Measurements from ENCODE around the gene TRIM46.
"Not testable (repeated sequence)": the region's sequence is repeated elsewhere in the genome, so short reads cannot be mapped to it uniquely, and the experiment has no call there.

Gene TRIM46

GRCh38 chr1:155162631-155163030, 11.0 kb upstream of the TRIM46 start:
- not testable (repeated sequence) for DNase-seq (ENCODE audit: low spot score); H3K27ac Mint-ChIP-seq; H3K36me3 Mint-ChIP-seq (ENCODE audit: low read depth); H3K4me1 Mint-ChIP-seq (ENCODE audit: low read depth); H3K27me3 Mint-ChIP-seq (ENCODE audit: low read depth); H3K4me3 Mint-ChIP-seq; H3K9me3 Mint-ChIP-seq

DNA sequence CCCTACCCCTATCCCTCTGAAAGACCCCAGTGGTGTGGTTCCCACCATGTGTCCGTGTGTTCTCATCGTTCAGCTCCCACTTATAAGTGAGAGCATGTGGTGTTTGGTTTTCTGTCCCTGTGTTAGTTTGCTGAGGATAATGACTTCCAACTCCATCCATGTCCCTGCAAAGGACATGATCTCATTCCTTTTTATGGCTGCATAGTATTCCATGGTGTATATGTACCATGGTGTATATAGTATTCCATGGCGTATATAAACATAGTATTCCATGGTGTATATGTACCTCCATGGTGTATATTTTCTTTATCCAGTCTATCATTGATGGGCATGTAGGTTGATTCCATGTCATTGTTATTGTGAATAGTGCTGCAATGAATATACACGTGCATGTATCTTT, 9.9 kb upstream of the TRIM46 start:
- peaks cover 11% of the 10 kb centered on the region for H3K4me1 Mint-ChIP-seq (ENCODE audit: low read depth)
- not testable (repeated sequence) for H3K27ac Mint-ChIP-seq; H3K36me3 Mint-ChIP-seq (ENCODE audit: low read depth); H3K27me3 Mint-ChIP-seq (ENCODE audit: low read depth); H3K9me3 Mint-ChIP-seq; DNase-seq (ENCODE audit: low spot score); H3K4me3 Mint-ChIP-seq

- not testable (repeated sequence) for H3K27ac Mint-ChIP-seq; H3K4me3 Mint-ChIP-seq; H3K27me3 Mint-ChIP-seq (ENCODE audit: low read depth); H3K9me3 Mint-ChIP-seq; DNase-seq (ENCODE audit: low spot score)
- H3K36me3 Mint-ChIP-seq (ENCODE audit: low read depth): peaks cover 13% of the 10 kb centered on the region
- H3K4me1 Mint-ChIP-seq (ENCODE audit: low read depth): peaks cover 15% of the 10 kb centered on the region
Observed at GRCh38 chr1:155164625-155165024, 9.0 kb upstream of the TRIM46 start.

- Mint-ChIP-seq H3K4me3 (no peak overlapping the region), H3K9me3 (no peaks in the 10 kb centered on the region), H3K27me3 (ENCODE audit: low read depth) (no peaks in the 10 kb centered on the region), H3K27ac (no peak overlapping the region), H3K4me1 (ENCODE audit: low read depth) (peaks cover 16% of the 10 kb centered on the region), H3K36me3 (ENCODE audit: low read depth) (peaks cover 19% of the 10 kb centered on the region)
- DNase-seq (ENCODE audit: low spot score): no peak
Observed at GRCh38 chr1:155166051-155166470, 7.6 kb upstream of the TRIM46 start.

DNA sequence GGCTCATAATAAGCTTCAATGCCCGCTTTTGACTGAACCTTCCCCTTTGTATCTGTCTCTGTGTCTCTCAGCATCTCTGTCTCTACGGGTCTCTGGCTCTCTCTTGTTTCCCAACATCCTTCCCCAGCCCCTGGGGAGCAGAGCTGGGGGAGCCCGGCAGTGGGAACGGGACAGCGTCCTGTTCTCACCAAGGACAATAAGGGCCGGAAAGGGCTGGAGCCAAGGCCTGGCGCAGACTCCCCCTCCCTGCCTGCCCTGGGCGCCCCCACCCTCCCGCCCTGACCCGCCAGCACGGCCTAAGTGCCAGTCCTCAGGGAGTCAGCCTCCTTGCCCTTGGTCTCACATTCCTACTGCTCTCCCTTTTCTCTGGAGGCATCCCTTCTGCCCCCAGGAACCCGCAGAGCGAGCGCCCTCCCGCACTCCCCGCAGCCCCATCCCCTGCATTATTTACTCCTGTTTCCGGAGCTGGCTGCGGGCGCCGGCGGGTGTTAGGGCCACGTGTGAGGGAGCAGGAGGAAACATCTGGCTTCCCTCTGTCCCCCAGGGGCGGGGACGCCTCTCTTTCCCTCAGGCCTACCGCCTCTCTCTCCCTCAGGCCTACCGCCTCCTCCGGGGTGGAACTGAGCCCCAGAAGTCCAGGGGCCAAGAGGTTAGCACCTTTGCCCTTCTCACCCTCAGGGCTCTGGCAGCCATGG, 7.0 kb upstream of the TRIM46 start:
- Mint-ChIP-seq H3K4me1 (ENCODE audit: low read depth) (peaks cover 21% of the 10 kb centered on the region), H3K27ac (no peak overlapping the region), H3K27me3 (ENCODE audit: low read depth) (no peaks in the 10 kb centered on the region), H3K9me3 (no peaks in the 10 kb centered on the region), H3K4me3 (no peak overlapping the region), H3K36me3 (ENCODE audit: low read depth) (peaks cover 22% of the 10 kb centered on the region)
- DNase-seq (ENCODE audit: low spot score): no peak

- H3K4me1 Mint-ChIP-seq (ENCODE audit: low read depth): peaks cover 28% of the 10 kb centered on the region
Observed at GRCh38 chr1:155167166-155168104, 6.2 kb upstream of the TRIM46 start.

DNA sequence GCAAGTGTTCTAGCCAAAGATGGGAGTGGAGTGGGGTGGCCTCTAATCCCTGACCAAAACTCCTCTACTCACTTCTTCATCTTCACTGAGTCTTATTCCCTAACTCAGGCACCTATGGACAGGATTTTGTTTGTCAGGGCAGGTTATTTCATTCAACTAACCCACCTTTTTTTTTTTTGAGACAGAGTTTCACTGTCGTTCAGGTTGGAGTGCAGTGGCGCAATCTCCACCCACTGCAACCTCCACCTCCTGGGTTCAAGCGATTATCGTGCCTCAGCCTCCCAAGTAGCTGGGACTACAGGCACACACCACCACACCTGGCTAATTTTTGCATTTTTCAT, 5.6 kb upstream of the TRIM46 start:
- DNase-seq (ENCODE audit: low spot score); H3K9me3 Mint-ChIP-seq; H3K27ac Mint-ChIP-seq; H3K27me3 Mint-ChIP-seq (ENCODE audit: low read depth): not testable (repeated sequence)
- Mint-ChIP-seq H3K4me1 (ENCODE audit: low read depth) (peaks cover 30% of the 10 kb centered on the region), H3K36me3 (ENCODE audit: low read depth) (peaks cover 32% of the 10 kb centered on the region), H3K4me3 (peak overlapping the region; percentile 53)

More at GRCh38 chr1:155167166-155168104, 6.2 kb upstream of the TRIM46 start:
- peak; percentile 81 for DNase-seq (ENCODE audit: low spot score)
- Mint-ChIP-seq H3K4me3 (peak overlapping the region; percentile 53), H3K27ac (no peak overlapping the region), H3K36me3 (ENCODE audit: low read depth) (peaks cover 29% of the 10 kb centered on the region), H3K27me3 (ENCODE audit: low read depth) (no peaks in the 10 kb centered on the region), H3K9me3 (no peaks in the 10 kb centered on the region)

GRCh38 chr1:155168456-155169210, 5.0 kb upstream of the TRIM46 start:
- H3K36me3 Mint-ChIP-seq (ENCODE audit: low read depth): peaks cover 35% of the 10 kb centered on the region
- H3K27me3 Mint-ChIP-seq (ENCODE audit: low read depth): no peaks in the 10 kb centered on the region
- DNase-seq (ENCODE audit: low spot score): no peak
- no peaks in the 10 kb centered on the region for H3K9me3 Mint-ChIP-seq
- H3K4me1 Mint-ChIP-seq (ENCODE audit: low read depth): peaks cover 35% of the 10 kb centered on the region
- H3K27ac Mint-ChIP-seq: no peak overlapping the region
- H3K4me3 Mint-ChIP-seq: no peak overlapping the region

DNA sequence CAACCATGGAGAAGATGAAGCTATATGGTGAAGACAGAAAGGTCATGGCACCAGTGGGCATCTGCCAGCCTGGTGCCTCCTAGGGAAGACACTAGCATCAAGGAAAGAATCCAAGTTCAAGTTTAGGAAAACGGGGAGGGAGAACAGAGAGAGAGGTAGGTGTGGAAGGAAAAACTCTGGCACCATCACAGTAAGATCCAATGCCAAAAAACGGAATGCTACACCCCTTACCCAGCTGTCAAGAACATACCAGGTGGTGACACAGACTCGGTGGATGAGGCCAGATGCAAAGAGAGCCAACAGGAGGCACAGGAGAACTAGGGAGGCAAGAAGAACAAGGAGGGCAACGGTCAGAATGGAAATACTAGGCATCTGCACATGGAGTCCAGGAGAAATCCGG, 4.1 kb upstream of the TRIM46 start:
- peaks cover 40% of the 10 kb centered on the region for H3K4me1 Mint-ChIP-seq (ENCODE audit: low read depth)
- H3K4me3 Mint-ChIP-seq: no peak overlapping the region
- no peaks in the 10 kb centered on the region for H3K9me3 Mint-ChIP-seq
- H3K27me3 Mint-ChIP-seq (ENCODE audit: low read depth): no peaks in the 10 kb centered on the region
- peak overlapping the region; percentile 33 for H3K27ac Mint-ChIP-seq
- H3K36me3 Mint-ChIP-seq (ENCODE audit: low read depth): peaks cover 35% of the 10 kb centered on the region
- DNase-seq (ENCODE audit: low spot score): no peak

- H3K4me1 Mint-ChIP-seq (ENCODE audit: low read depth): peaks cover 45% of the 10 kb centered on the region
- no peaks in the 10 kb centered on the region for H3K9me3 Mint-ChIP-seq
- H3K4me3 Mint-ChIP-seq: no peak overlapping the region
- H3K27ac Mint-ChIP-seq: no peak overlapping the region
- no peak for DNase-seq (ENCODE audit: low spot score)
- no peaks in the 10 kb centered on the region for H3K27me3 Mint-ChIP-seq (ENCODE audit: low read depth)
- peaks cover 35% of the 10 kb centered on the region for H3K36me3 Mint-ChIP-seq (ENCODE audit: low read depth)
Observed at GRCh38 chr1:155170101-155170785, 3.4 kb upstream of the TRIM46 start.

DNA sequence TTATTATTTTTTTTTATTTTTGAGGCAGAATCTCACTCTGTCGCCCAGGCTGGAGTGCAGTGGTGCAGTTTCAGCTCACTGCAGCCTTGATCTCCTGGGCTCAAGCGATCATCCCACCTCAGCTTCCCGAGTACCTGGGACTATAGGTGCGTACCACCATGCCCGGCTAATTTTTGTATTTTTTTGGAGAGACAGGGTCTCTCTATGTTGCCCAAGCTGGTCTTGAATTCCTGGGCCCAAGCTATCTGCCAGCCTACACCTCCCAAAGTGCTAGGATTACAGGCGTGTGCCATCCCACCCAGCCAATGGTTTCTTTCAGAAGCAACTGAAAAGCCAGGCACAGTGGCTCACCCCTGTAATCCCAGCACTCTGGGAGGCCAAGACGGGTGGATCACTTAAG, 2.8 kb upstream of the TRIM46 start:
- peaks cover 35% of the 10 kb centered on the region for H3K36me3 Mint-ChIP-seq (ENCODE audit: low read depth)
- H3K4me3 Mint-ChIP-seq: no peak overlapping the region
- no peak for DNase-seq (ENCODE audit: low spot score)
- H3K27me3 Mint-ChIP-seq (ENCODE audit: low read depth): no peaks in the 10 kb centered on the region
- H3K9me3 Mint-ChIP-seq: no peaks in the 10 kb centered on the region
- peaks cover 49% of the 10 kb centered on the region for H3K4me1 Mint-ChIP-seq (ENCODE audit: low read depth)
- H3K27ac Mint-ChIP-seq: no peak overlapping the region

GRCh38 chr1:155171836-155172731, 1.6 kb upstream of the TRIM46 start:
- Mint-ChIP-seq H3K4me1 (ENCODE audit: low read depth) (peaks cover 59% of the 10 kb centered on the region), H3K27ac (peak overlapping the region; percentile 98), H3K9me3 (no peaks in the 10 kb centered on the region), H3K4me3 (peak overlapping the region; percentile 95), H3K36me3 (ENCODE audit: low read depth) (peaks cover 44% of the 10 kb centered on the region), H3K27me3 (ENCODE audit: low read depth) (no peaks in the 10 kb centered on the region)
- no peak for DNase-seq (ENCODE audit: low spot score)
